ENCODE data around the gene SERPINI2.

DNA sequence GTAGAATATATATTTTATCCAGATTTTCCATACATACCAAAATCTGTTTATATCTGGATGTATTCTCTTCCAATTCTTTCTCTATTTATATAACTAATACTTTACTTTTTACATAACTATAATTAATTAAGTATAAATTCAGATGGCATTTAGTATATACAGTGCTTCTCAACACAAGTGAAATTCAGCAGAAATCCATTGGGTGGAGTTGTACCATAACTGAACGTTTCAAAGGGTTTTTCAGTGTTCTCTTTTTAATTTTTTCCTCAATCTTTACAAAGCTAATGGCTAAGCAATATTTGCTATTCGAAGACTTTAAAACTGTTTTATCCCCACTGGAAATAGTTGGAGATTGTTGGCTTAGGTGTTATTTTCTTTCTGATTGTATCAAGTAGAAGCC lies 79.8 kb downstream of the SERPINI2 start:
- TF ChIP-seq POLR2A (IDR thresholded peaks at IDR 0.05), result no peak
- TF ChIP-seq, protein P1, sequence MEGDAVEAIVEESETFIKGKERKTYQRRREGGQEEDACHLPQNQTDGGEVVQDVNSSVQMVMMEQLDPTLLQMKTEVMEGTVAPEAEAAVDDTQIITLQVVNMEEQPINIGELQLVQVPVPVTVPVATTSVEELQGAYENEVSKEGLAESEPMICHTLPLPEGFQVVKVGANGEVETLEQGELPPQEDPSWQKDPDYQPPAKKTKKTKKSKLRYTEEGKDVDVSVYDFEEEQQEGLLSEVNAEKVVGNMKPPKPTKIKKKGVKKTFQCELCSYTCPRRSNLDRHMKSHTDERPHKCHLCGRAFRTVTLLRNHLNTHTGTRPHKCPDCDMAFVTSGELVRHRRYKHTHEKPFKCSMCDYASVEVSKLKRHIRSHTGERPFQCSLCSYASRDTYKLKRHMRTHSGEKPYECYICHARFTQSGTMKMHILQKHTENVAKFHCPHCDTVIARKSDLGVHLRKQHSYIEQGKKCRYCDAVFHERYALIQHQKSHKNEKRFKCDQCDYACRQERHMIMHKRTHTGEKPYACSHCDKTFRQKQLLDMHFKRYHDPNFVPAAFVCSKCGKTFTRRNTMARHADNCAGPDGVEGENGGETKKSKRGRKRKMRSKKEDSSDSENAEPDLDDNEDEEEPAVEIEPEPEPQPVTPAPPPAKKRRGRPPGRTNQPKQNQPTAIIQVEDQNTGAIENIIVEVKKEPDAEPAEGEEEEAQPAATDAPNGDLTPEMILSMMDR (IDR thresholded peaks at IDR 0.05), result no peak

Measured in lower leg skin (tissue), 3 donors.